CD14-positive monocyte (primary cell): ENCODE data around the gene SSR1. TPM values are rescaled to one million over a fixed set of nuclear protein-coding genes. Genes with fewer than 3 reads are reported as not detected.
"Not testable (repeated sequence)": the region's sequence is repeated elsewhere in the genome, so short reads cannot be mapped to it uniquely, and the experiment has no call there.

Experiments used
- DNase-seq, 3 donors: peaks; one replicate each; pipeline ENCODE4 v3.0.0-alpha.2; 2011 to 2022
- H2AFZ ChIP-seq: 2 replicates; pipeline ENCODE4 v1.6.0; 2012; ENCODE audit warnings: mild to moderate bottlenecking, low read depth, low read length, inconsistent platforms; ENCODE audit not compliant: insufficient read depth, poor library complexity, severe bottlenecking
- H3K27ac ChIP-seq, 2 donors: 1 replicate in 1 of 2; 2 replicates in 1 of 2; pipeline ENCODE4 v1.5.1; 2012 to 2013; ENCODE audit warnings: low read length in 2 of 2, control low read depth in 1 of 2, inconsistent platforms in 1 of 2, low read depth in 1 of 2, mild to moderate bottlenecking in 1 of 2
- H3K27me3 ChIP-seq, 2 donors: one replicate each; pipeline versions ENCODE4 v1.6.0 to v1.6.1; 2011 to 2013; ENCODE audit warnings: low read length in 2 of 2; ENCODE audit not compliant: control insufficient read depth in 2 of 2, insufficient read depth in 2 of 2
- H3K36me3 ChIP-seq, 2 donors: replicated peaks in 1 of 2; 1 replicate in 1 of 2; 2 replicates in 1 of 2; pipeline versions ENCODE4 v1.5.1 to v1.6.1; 2012 to 2013; ENCODE audit warnings: low read length in 2 of 2, control low read depth in 1 of 2, inconsistent platforms in 1 of 2, mild to moderate bottlenecking in 1 of 2; ENCODE audit not compliant: insufficient read depth in 2 of 2, control insufficient read depth in 1 of 2
- H3K4me1 ChIP-seq, 2 donors: 1 replicate in 1 of 2; 2 replicates in 1 of 2; pipeline versions ENCODE4 v1.5.1 to v1.6.1; 2012 to 2013; ENCODE audit warnings: low read length in 2 of 2, control low read depth in 1 of 2, inconsistent platforms in 1 of 2, mild to moderate bottlenecking in 1 of 2, moderate library complexity in 1 of 2; ENCODE audit not compliant: insufficient read depth in 2 of 2, control insufficient read depth in 1 of 2
- H3K4me2 ChIP-seq: replicated peaks from 2 replicates; pipeline ENCODE3; 2012; ENCODE audit warnings: low read length, moderate library complexity, mild to moderate bottlenecking; ENCODE audit not compliant: poor library complexity, severe bottlenecking; ENCODE audit errors: extremely low read depth
- H3K4me3 ChIP-seq, 3 experiments: fragments of 200-600 bp in 1 of 3; sonication (generic) in 1 of 3; replicated peaks in 1 of 3; 1 replicate in 2 of 3; 2 replicates in 1 of 3; pipeline ENCODE4 v1.5.1; 2011 to 2013; ENCODE audit warnings: low read length in 3 of 3, mild to moderate bottlenecking in 3 of 3, control low read depth in 2 of 3, low read depth in 2 of 3, inconsistent platforms in 1 of 3, moderate library complexity in 1 of 3
- H3K79me2 ChIP-seq: 2 replicates; pipeline ENCODE4 v1.6.0; 2012; ENCODE audit warnings: mild to moderate bottlenecking, control low read depth, inconsistent platforms, low read length, moderate library complexity; ENCODE audit not compliant: insufficient read depth
- H3K9ac ChIP-seq: 2 replicates; pipeline ENCODE4 v1.6.0; 2017; ENCODE audit warnings: low read length, mild to moderate bottlenecking; ENCODE audit not compliant: insufficient read depth, poor library complexity, severe bottlenecking
- H3K9me3 ChIP-seq, 2 donors: replicated peaks in 1 of 2; 1 replicate in 1 of 2; 2 replicates in 1 of 2; pipeline versions ENCODE4 v1.5.1 to v1.6.1; 2012 to 2013; ENCODE audit warnings: low read length in 2 of 2, control low read depth in 1 of 2; ENCODE audit not compliant: control insufficient read depth in 1 of 2, insufficient read depth in 1 of 2
- H4K20me1 ChIP-seq: 2 replicates; pipeline ENCODE4 v1.6.0; 2012; ENCODE audit warnings: mild to moderate bottlenecking, low read length, control low read depth, moderate library complexity; ENCODE audit not compliant: insufficient read depth
- H3K27ac Mint-ChIP-seq, 7 donors: one replicate each; pipeline ENCODE4 v1.8.0; 2020; ENCODE audit warnings: mild to moderate bottlenecking in 7 of 7, mixed read lengths in 7 of 7, moderate library complexity in 6 of 7, inconsistent platforms in 2 of 7
- H3K27me3 Mint-ChIP-seq, 3 donors: one replicate each; pipeline ENCODE4 v1.8.0; 2021 to 2022; ENCODE audit warnings: low read depth in 3 of 3, mild to moderate bottlenecking in 3 of 3, mixed read lengths in 3 of 3, moderate library complexity in 3 of 3, inconsistent platforms in 1 of 3
- H3K36me3 Mint-ChIP-seq, 2 donors: one replicate each; pipeline ENCODE4 v1.8.0; 2020; ENCODE audit warnings: mixed read lengths in 2 of 2, inconsistent platforms in 1 of 2, mild to moderate bottlenecking in 1 of 2
- H3K4me1 Mint-ChIP-seq: one replicate; pipeline ENCODE4 v1.8.0; 2020; ENCODE audit warnings: mild to moderate bottlenecking, mixed read lengths
- H3K4me3 Mint-ChIP-seq, 2 donors: one replicate each; pipeline ENCODE4 v1.8.0; 2020; ENCODE audit warnings: mild to moderate bottlenecking in 2 of 2, mixed read lengths in 2 of 2, moderate library complexity in 1 of 2
- H3K9me3 Mint-ChIP-seq, 7 donors: one replicate each; pipeline ENCODE4 v1.8.0; 2020 to 2022; ENCODE audit warnings: mixed read lengths in 7 of 7, mild to moderate bottlenecking in 6 of 7, moderate library complexity in 6 of 7, inconsistent platforms in 2 of 7
- WGBS: methylation state at CpG from one replicate; pipeline ENCODE4 v1.1.5; 2013; ENCODE audit warnings: missing lambda C conversion rate; ENCODE audit not compliant: insufficient coverage; 5-methylcytosine and 5-hydroxymethylcytosine counted together
- intact Hi-C, 2 donors: fragments of 100-400 bp; cut with micrococcal nuclease; formaldehyde crosslinking; loops; one replicate each; pipeline versions ENCODE4 v1.15.0 to v1.15.1; 2023
- polyA plus RNA-seq, 3 donors: library from polyadenylated mRNA; depleted of rRNA in 1 of 3; unstranded in 2 of 3; stranded (reverse) in 1 of 3; fragments of 300-500 nt in 2 of 3; fragments of >200 nt in 1 of 3; fragmentation: Illumina TruSeq in 2 of 3; gene quantifications; 1 replicate in 2 of 3; 2 replicates in 1 of 3; pipeline ENCODE4 v1.2.3, GENCODE V29; 2012 to 2021
- TF ChIP-seq, protein P1 (sequence below): fragments of 200-600 bp; IDR thresholded peaks from one replicate; pipeline ENCODE4 v1.8.0; 2022; ENCODE audit warnings: antibody characterized with exemption, mild to moderate bottlenecking

The SSR1 gene
- polyA plus RNA-seq, 3 donors: 59.1 to 302 (median 251) TPM

- WGBS: 100% methylated on average over 3 of the region's 3 CpGs
- TF ChIP-seq, protein P1, sequence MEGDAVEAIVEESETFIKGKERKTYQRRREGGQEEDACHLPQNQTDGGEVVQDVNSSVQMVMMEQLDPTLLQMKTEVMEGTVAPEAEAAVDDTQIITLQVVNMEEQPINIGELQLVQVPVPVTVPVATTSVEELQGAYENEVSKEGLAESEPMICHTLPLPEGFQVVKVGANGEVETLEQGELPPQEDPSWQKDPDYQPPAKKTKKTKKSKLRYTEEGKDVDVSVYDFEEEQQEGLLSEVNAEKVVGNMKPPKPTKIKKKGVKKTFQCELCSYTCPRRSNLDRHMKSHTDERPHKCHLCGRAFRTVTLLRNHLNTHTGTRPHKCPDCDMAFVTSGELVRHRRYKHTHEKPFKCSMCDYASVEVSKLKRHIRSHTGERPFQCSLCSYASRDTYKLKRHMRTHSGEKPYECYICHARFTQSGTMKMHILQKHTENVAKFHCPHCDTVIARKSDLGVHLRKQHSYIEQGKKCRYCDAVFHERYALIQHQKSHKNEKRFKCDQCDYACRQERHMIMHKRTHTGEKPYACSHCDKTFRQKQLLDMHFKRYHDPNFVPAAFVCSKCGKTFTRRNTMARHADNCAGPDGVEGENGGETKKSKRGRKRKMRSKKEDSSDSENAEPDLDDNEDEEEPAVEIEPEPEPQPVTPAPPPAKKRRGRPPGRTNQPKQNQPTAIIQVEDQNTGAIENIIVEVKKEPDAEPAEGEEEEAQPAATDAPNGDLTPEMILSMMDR: no peak
- intact Hi-C loops: no loop called here
Observed at GRCh38 chr6:7341271-7341670, 28.3 kb upstream of the SSR1 start.

DNA sequence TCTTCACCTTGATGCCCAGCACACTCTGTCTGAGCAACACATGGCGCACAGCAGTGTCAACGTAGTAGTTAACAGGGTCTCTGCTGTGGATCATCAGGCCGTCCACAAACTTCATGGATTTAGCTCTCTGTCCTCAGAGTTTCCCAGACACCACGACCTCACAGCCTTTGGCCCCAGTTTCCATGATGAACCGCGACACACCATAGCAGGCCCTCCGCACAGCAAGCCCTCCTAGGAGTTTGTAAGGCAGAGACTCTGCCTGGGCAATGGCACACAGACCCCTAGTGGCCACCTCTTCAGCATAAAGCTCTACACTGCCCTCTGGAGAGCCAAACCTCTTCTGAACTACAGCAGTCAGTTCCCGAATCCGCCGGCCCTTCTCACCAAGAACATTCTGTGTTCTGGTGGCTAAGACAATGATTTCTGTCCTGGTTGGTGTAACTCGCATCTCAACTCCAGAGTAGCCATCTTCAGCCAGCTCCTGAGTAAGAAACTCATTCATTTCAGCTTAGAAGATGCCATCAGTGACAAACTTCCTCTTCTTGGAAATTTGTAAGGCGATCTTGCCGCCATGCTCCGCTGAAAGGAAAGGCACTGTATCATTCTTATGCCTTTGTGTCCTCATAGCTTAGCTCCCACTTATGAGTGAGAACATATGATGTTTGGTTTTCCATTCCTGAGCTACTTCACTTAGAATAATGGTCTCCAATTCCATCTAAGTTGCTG lies 26.2 kb upstream of the SSR1 start:
- H4K20me1 ChIP-seq, H3K9me3 ChIP-seq, H3K36me3 Mint-ChIP-seq, H3K9ac ChIP-seq, H3K36me3 ChIP-seq, H3K4me2 ChIP-seq, H3K27me3 Mint-ChIP-seq, H3K27me3 ChIP-seq, H3K9me3 Mint-ChIP-seq, H3K27ac ChIP-seq, H3K4me3 ChIP-seq, H2AFZ ChIP-seq, H3K4me1 ChIP-seq, H3K79me2 ChIP-seq: not testable (repeated sequence)
- peaks cover 15% of the 10 kb centered on the region for H3K4me1 Mint-ChIP-seq
- DNase-seq: peak; percentile 44 to 65 (median 54)
- H3K27ac Mint-ChIP-seq: peak overlapping the region in 3 of 7 donors; percentile 6 to 30 (median 23)
- TF ChIP-seq, protein P1: peak; percentile 60
- peak overlapping the region in 1 of 2 donors; percentile 23 for H3K4me3 Mint-ChIP-seq
- WGBS: 79% methylated on average over 10 of the region's 14 CpGs
- intact Hi-C loops: loop anchor here in 1 of 2 donors (10.0 kb wide), 1 partner anchor 46 kb away; the partner anchor contains the start of genes CAGE1 and RIOK1

More at GRCh38 chr6:7341271-7341670, 28.3 kb upstream of the SSR1 start:
- H3K79me2 ChIP-seq: no peaks in the 10 kb centered on the region
- no peak for DNase-seq
- H3K4me1 Mint-ChIP-seq: peaks cover 15% of the 10 kb centered on the region
- H3K9me3 Mint-ChIP-seq: peaks cover 0 to 3% (median 2%) of the 10 kb centered on the region in 7 donors
- H3K36me3 ChIP-seq: no peaks in the 10 kb centered on the region
- no peaks in the 10 kb centered on the region for H3K27me3 ChIP-seq
- H3K4me3 Mint-ChIP-seq: no peak overlapping the region
- no peak overlapping the region for H3K4me2 ChIP-seq
- no peak overlapping the region for H3K4me3 ChIP-seq
- H3K9ac ChIP-seq: no peak overlapping the region
- peaks cover 0 to 3% (median 0%) of the 10 kb centered on the region in 3 donors for H3K27me3 Mint-ChIP-seq
- H3K36me3 Mint-ChIP-seq: no peaks in the 10 kb centered on the region
- no peak overlapping the region for H3K27ac ChIP-seq
- H3K9me3 ChIP-seq: no peaks in the 10 kb centered on the region
- H3K4me1 ChIP-seq: no peaks in the 10 kb centered on the region
- no peak overlapping the region for H3K27ac Mint-ChIP-seq
- no peaks in the 10 kb centered on the region for H4K20me1 ChIP-seq
- H2AFZ ChIP-seq: no peak overlapping the region
